Sigmoid colon (tissue), 4 donors: ENCODE data around the gene ANKRD33B.

Experiments used
- CTCF ChIP-seq, 4 experiments: fragments of 450-650 bp in 3 of 4; fragments of 200-600 bp in 1 of 4; IDR thresholded peaks; one replicate each; pipeline ENCODE4 v1.5.1; 2016 to 2019; ENCODE audit warnings: antibody characterized with exemption in 4 of 4, mild to moderate bottlenecking in 3 of 4, moderate library complexity in 2 of 4
- POLR2AphosphoS5 ChIP-seq, 4 donors: sonication (generic); formaldehyde crosslinking; IDR thresholded peaks; one replicate each; pipeline ENCODE4 v1.6.1; 2017; ENCODE audit warnings: antibody characterized with exemption in 4 of 4

- TF ChIP-seq POLR2AphosphoS5 (IDR thresholded peaks at IDR 0.05): no peak
- no peak for TF ChIP-seq CTCF (IDR thresholded peaks at IDR 0.05)
These were observed 33.1 kb downstream of the ANKRD33B start for GRCh38 chr5:10596886-10597451.
